Parathyroid adenoma (tissue), 2 donors: ENCODE data around the gene CADPS.

Experiments used
- H2AFZ ChIP-seq: fragments of 300-600 bp; sonication (generic); one replicate; pipeline ENCODE4 v1.7.0; 2017; ENCODE audit warnings: antibody characterized with exemption, mild to moderate bottlenecking
- H3K27ac ChIP-seq: fragments of 300-600 bp; sonication (generic); one replicate; pipeline ENCODE4 v1.7.0; 2017
- H3K27me3 ChIP-seq: fragments of 300-600 bp; sonication (generic); one replicate; pipeline ENCODE4 v1.7.0; 2017; ENCODE audit warnings: low read length; ENCODE audit not compliant: control insufficient read depth, insufficient read depth
- H3K36me3 ChIP-seq: fragments of 300-600 bp; sonication (generic); one replicate; pipeline ENCODE4 v1.7.0; 2017; ENCODE audit warnings: low read length; ENCODE audit not compliant: control insufficient read depth, insufficient read depth
- H3K4me1 ChIP-seq: fragments of 300-600 bp; sonication (generic); one replicate; pipeline ENCODE4 v1.7.0; 2017; ENCODE audit warnings: control low read depth
- H3K4me2 ChIP-seq: fragments of 300-600 bp; sonication (generic); one replicate; pipeline ENCODE4 v1.7.0; 2017; ENCODE audit warnings: low read length
- H3K4me3 ChIP-seq: fragments of 300-600 bp; sonication (generic); one replicate; pipeline ENCODE4 v1.7.0; 2017; ENCODE audit warnings: low read depth, low read length
- H3K79me2 ChIP-seq: fragments of 300-600 bp; sonication (generic); one replicate; pipeline ENCODE4 v1.7.0; 2017; ENCODE audit warnings: control low read depth
- H3K9ac ChIP-seq: fragments of 300-600 bp; sonication (generic); one replicate; pipeline ENCODE4 v1.7.0; 2017; ENCODE audit warnings: mild to moderate bottlenecking
- H3K9me3 ChIP-seq: fragments of 300-600 bp; sonication (generic); one replicate; pipeline ENCODE4 v1.7.0; 2017; ENCODE audit warnings: low read length; ENCODE audit not compliant: control insufficient read depth
- CTCF ChIP-seq: fragments of 300-600 bp; sonication (generic); IDR thresholded peaks from one replicate; pipeline ENCODE4 v1.7.0; 2017; ENCODE audit warnings: antibody characterized with exemption, mild to moderate bottlenecking
- donor health status: primary hyperparathyroidism.

The CADPS gene

DNA sequence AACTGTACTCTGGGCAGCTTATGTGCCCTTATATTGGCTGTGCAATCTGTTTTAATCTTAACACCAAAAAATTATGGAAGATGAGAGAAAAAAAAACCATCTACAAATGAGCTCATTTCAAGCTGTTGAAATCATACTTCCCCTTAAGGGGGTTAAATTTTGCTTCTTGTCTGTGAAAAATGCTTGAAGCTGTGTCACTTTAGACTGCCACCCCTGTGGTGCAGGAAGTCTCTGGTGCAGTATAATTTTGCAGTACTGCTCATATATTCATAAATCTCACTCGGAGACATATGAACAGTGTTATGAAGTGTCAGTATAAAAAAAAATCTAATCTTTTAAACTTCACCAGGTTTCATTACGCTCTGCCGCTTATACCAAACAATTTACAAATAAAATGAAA is 471.5 kb downstream of the CADPS start:
- H3K36me3 ChIP-seq = no peaks in the 10 kb centered on the region
- no peaks in the 10 kb centered on the region for H3K4me1 ChIP-seq
- H3K27me3 ChIP-seq = no peaks in the 10 kb centered on the region
- no peak overlapping the region for H3K4me3 ChIP-seq
- no peaks in the 10 kb centered on the region for H3K9me3 ChIP-seq
- no peak overlapping the region for H3K9ac ChIP-seq
- no peak overlapping the region for H3K27ac ChIP-seq
- no peak for TF ChIP-seq CTCF
- H3K4me2 ChIP-seq = no peak overlapping the region
- H2AFZ ChIP-seq = no peak overlapping the region
- H3K79me2 ChIP-seq = no peaks in the 10 kb centered on the region

GRCh38 chr3:62392626-62393292 is 482.5 kb downstream of the CADPS start:
- Histone ChIP-seq H3K27ac (peak overlapping the region; percentile 12), H3K9ac (no peak overlapping the region), H3K4me3 (no peak overlapping the region), H2AFZ (no peak overlapping the region), H3K36me3 (no peaks in the 10 kb centered on the region), H3K4me1 (no peaks in the 10 kb centered on the region), H3K27me3 (no peaks in the 10 kb centered on the region), H3K9me3 (no peaks in the 10 kb centered on the region), H3K4me2 (peak overlapping the region; percentile 48), H3K79me2 (no peaks in the 10 kb centered on the region)
- TF ChIP-seq CTCF = no peak

DNA sequence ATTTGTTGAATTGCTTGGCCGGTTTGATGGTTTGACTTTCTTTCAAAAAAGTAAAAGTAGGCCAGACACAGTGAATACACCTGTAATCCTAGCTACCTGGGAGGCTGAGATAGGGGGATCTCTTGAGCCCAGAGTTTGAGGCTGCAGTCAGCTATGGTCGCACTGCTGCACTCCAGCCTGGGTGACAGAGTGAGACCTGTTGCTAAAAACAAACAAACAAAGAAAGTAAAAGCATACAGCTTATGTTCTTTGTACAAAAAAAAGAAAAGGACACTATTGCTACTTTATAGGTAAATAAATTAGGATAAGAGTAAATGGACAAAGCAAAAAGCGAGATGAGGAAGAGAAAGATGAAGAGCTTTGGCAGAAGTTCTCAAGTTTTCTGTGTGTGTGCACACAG is 488.0 kb downstream of the CADPS start:
- H3K9ac ChIP-seq = no peak overlapping the region
- H3K79me2 ChIP-seq = no peaks in the 10 kb centered on the region
- H3K27me3 ChIP-seq = no peaks in the 10 kb centered on the region
- no peak overlapping the region for H3K4me3 ChIP-seq
- H3K4me2 ChIP-seq = no peak overlapping the region
- no peak for TF ChIP-seq CTCF
- H3K9me3 ChIP-seq = no peaks in the 10 kb centered on the region
- no peak overlapping the region for H2AFZ ChIP-seq
- no peaks in the 10 kb centered on the region for H3K4me1 ChIP-seq
- no peaks in the 10 kb centered on the region for H3K36me3 ChIP-seq
- H3K27ac ChIP-seq = no peak overlapping the region

DNA sequence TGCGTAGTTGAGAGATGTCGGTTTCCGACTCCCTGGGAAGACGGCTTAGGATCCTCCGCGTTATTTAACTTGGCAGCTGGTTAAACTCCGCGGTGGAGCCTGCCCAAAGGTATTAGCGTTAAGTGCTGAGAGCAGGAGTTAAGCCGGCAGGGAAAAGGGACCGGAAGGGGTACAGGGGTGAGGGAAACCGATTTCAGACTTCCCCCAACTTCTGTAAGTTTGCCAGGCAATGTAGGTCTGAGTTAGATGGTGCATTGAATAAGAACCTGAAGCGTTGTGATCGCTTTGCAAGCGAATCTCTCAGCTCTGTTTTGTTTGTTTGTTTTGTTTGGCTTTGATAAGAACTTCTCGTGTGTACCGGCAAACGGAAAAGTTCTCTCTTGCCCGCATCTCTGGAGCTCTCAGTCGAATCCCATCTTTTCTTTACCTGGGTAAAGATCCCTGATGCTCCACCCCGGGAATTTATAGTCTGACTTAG is 495.9 kb downstream of the CADPS start:
- TF ChIP-seq CTCF = no peak

GRCh38 chr3:62378921-62379320 is 496.3 kb downstream of the CADPS start:
- H3K27me3 ChIP-seq = peaks cover 26% of the 10 kb centered on the region
- no peaks in the 10 kb centered on the region for H3K9me3 ChIP-seq
- no peaks in the 10 kb centered on the region for H3K4me1 ChIP-seq
- H2AFZ ChIP-seq = no peak overlapping the region
- no peak for TF ChIP-seq CTCF
- no peaks in the 10 kb centered on the region for H3K36me3 ChIP-seq
- H3K4me3 ChIP-seq = no peak overlapping the region
- H3K79me2 ChIP-seq = no peaks in the 10 kb centered on the region
- H3K27ac ChIP-seq = no peak overlapping the region
- H3K4me2 ChIP-seq = no peak overlapping the region
- no peak overlapping the region for H3K9ac ChIP-seq

More for the DNA sequence above, 495.9 kb downstream of the CADPS start:
- no peak overlapping the region for H3K4me3 ChIP-seq
- H3K79me2 ChIP-seq = no peaks in the 10 kb centered on the region
- H3K36me3 ChIP-seq = no peaks in the 10 kb centered on the region
- H3K4me1 ChIP-seq = no peaks in the 10 kb centered on the region
- no peak overlapping the region for H3K9ac ChIP-seq
- no peak overlapping the region for H2AFZ ChIP-seq
- no peak overlapping the region for H3K4me2 ChIP-seq
- H3K27me3 ChIP-seq = peaks cover 24% of the 10 kb centered on the region
- H3K27ac ChIP-seq = no peak overlapping the region
- H3K9me3 ChIP-seq = no peaks in the 10 kb centered on the region
